Neural crest cell (in vitro differentiated cells): ENCODE data around the gene TIMM50. TPM values are rescaled to one million over a fixed set of nuclear protein-coding genes. Genes with fewer than 3 reads are reported as not detected.

Experiments used
- DNase-seq: peaks from one replicate; pipeline ENCODE4 v3.0.0; 2021; ENCODE audit warnings: low read depth, mixed read lengths, low spot score
- H3K27ac Mint-ChIP-seq: one replicate; pipeline ENCODE4 v1.8.0; 2021; ENCODE audit warnings: mild to moderate bottlenecking, mixed read lengths; ENCODE audit not compliant: unreplicated experiment
- H3K27me3 Mint-ChIP-seq: 2 replicates; pipeline ENCODE4 v1.8.0; 2021; ENCODE audit warnings: low read depth, mild to moderate bottlenecking, mixed read lengths
- H3K36me3 Mint-ChIP-seq: 2 replicates; pipeline ENCODE4 v1.8.0; 2021; ENCODE audit warnings: low read depth, mild to moderate bottlenecking, mixed read lengths
- H3K4me1 Mint-ChIP-seq: 2 replicates; pipeline ENCODE4 v1.8.0; 2021; ENCODE audit warnings: mixed read lengths
- H3K4me3 Mint-ChIP-seq: one replicate; pipeline ENCODE4 v1.8.0; 2021; ENCODE audit warnings: mild to moderate bottlenecking, mixed read lengths
- H3K9me3 Mint-ChIP-seq: 2 replicates; pipeline ENCODE4 v1.8.0; 2021; ENCODE audit warnings: mixed read lengths
- CTCF ChIP-seq: fragments of 200-600 bp; sonication (generic); conservative IDR thresholded peaks from 2 replicates; pipeline ENCODE4 v1.5.0; 2021; ENCODE audit warnings: antibody characterized with exemption, mild to moderate bottlenecking
- total RNA-seq: library from RNA; stranded (reverse); gene quantifications from 2 replicates; pipeline ENCODE4 v1.2.1, GENCODE V29; 2021

The TIMM50 gene
- total RNA-seq, 1 donor from 2014 or later: 121 TPM

GRCh38 chr19:39492788-39493187, 12.2 kb downstream of the TIMM50 start:
- no peak overlapping the region for H3K27ac Mint-ChIP-seq
- DNase-seq: no peak
- H3K36me3 Mint-ChIP-seq: peaks cover 2% of the 10 kb centered on the region
- peaks cover 27% of the 10 kb centered on the region for H3K27me3 Mint-ChIP-seq
- peaks cover 5% of the 10 kb centered on the region for H3K4me1 Mint-ChIP-seq
- no peaks in the 10 kb centered on the region for H3K9me3 Mint-ChIP-seq
- no peak overlapping the region for H3K4me3 Mint-ChIP-seq
- TF ChIP-seq CTCF: no peak

GRCh38 chr19:39494661-39495060, 14.0 kb downstream of the TIMM50 start:
- DNase-seq: no peak
- Mint-ChIP-seq H3K27ac (no peak overlapping the region), H3K27me3 (peaks cover 44% of the 10 kb centered on the region), H3K9me3 (no peaks in the 10 kb centered on the region), H3K36me3 (no peaks in the 10 kb centered on the region), H3K4me1 (peaks cover 17% of the 10 kb centered on the region), H3K4me3 (no peak overlapping the region)
- TF ChIP-seq CTCF: no peak

- no peak for DNase-seq
- Mint-ChIP-seq H3K27ac (no peak overlapping the region), H3K27me3 (peaks cover 58% of the 10 kb centered on the region), H3K4me3 (no peak overlapping the region), H3K36me3 (no peaks in the 10 kb centered on the region), H3K9me3 (no peaks in the 10 kb centered on the region), H3K4me1 (peaks cover 20% of the 10 kb centered on the region)
- TF ChIP-seq CTCF: no peak
These were observed 15.4 kb downstream of the TIMM50 start for GRCh38 chr19:39496063-39496462.

GRCh38 chr19:39497701-39497995, 17.0 kb downstream of the TIMM50 start:
- H3K4me3 Mint-ChIP-seq: peak overlapping the region; percentile 44
- no peak for TF ChIP-seq CTCF
- H3K36me3 Mint-ChIP-seq: no peaks in the 10 kb centered on the region
- no peak for DNase-seq
- peaks cover 20% of the 10 kb centered on the region for H3K4me1 Mint-ChIP-seq
- H3K27ac Mint-ChIP-seq: no peak overlapping the region
- no peaks in the 10 kb centered on the region for H3K9me3 Mint-ChIP-seq
- H3K27me3 Mint-ChIP-seq: peaks cover 68% of the 10 kb centered on the region

GRCh38 chr19:39497996-39498797, 17.6 kb downstream of the TIMM50 start:
- Mint-ChIP-seq H3K4me1 (peaks cover 20% of the 10 kb centered on the region), H3K27me3 (peaks cover 72% of the 10 kb centered on the region), H3K27ac (peak overlapping the region; percentile 59), H3K36me3 (no peaks in the 10 kb centered on the region), H3K9me3 (no peaks in the 10 kb centered on the region), H3K4me3 (peak overlapping the region; percentile 77)
- peak; percentile 56 for DNase-seq
- TF ChIP-seq CTCF: peak; percentile 44
